Naive thymus-derived CD8-positive, alpha-beta T cell (primary cell): ENCODE data around the gene PPARG. TPM values are rescaled to one million over a fixed set of nuclear protein-coding genes. Genes with fewer than 3 reads are reported as not detected.
A peak's percentile ranks its signal among the peaks of the same experiment; 100 is the strongest.
"Not testable (repeated sequence)": the region's sequence is repeated elsewhere in the genome, so short reads cannot be mapped to it uniquely, and the experiment has no call there.

Experiments
- ATAC-seq, 2 donors: fragments of 150-1000 bp; cut with Tn5 transposase in 1 of 2; sonication (Bioruptor Pico), chemical (Tn5 transposase) in 1 of 2; 1 replicate in 1 of 2; 2 replicates in 1 of 2; pipeline ENCODE4 v1.10.0; 2021; ENCODE audit warnings: mild to moderate bottlenecking in 2 of 2, moderate library complexity in 2 of 2
- POLR2A ChIA-PET: fragments of 350-600 bp; sonication (Branson Sonifier 250); formaldehyde crosslinking; loops from one replicate; lab custom pipeline; 2021; ENCODE audit warnings: antibody characterized with exemption; lab: Charles Lee
- DNase-seq, 10 donors: peaks; one replicate each; pipeline versions ENCODE4 v3.0.0 to v3.0.0-alpha.2; 2020 to 2022
- H3K27ac Mint-ChIP-seq, 10 donors: one replicate each; pipeline ENCODE4 v1.8.0; 2020 to 2022; ENCODE audit warnings: mild to moderate bottlenecking in 10 of 10, mixed read lengths in 10 of 10, moderate library complexity in 4 of 10, inconsistent platforms in 1 of 10
- H3K27me3 Mint-ChIP-seq, 5 donors: one replicate each; pipeline ENCODE4 v1.8.0; 2021 to 2022; ENCODE audit warnings: mixed read lengths in 5 of 5
- H3K36me3 Mint-ChIP-seq, 3 donors: one replicate each; pipeline ENCODE4 v1.8.0; 2020 to 2022; ENCODE audit warnings: mixed read lengths in 3 of 3, mild to moderate bottlenecking in 2 of 3, inconsistent platforms in 1 of 3
- H3K4me1 Mint-ChIP-seq, 4 donors: one replicate each; pipeline ENCODE4 v1.8.0; 2021 to 2022; ENCODE audit warnings: mixed read lengths in 4 of 4
- H3K4me3 Mint-ChIP-seq, 10 donors: one replicate each; pipeline ENCODE4 v1.8.0; 2020 to 2022; ENCODE audit warnings: mild to moderate bottlenecking in 10 of 10, mixed read lengths in 10 of 10, moderate library complexity in 6 of 10, inconsistent platforms in 1 of 10
- H3K9me3 Mint-ChIP-seq, 9 donors: one replicate each; pipeline ENCODE4 v1.8.0; 2020 to 2022; ENCODE audit warnings: mixed read lengths in 9 of 9, mild to moderate bottlenecking in 3 of 9, inconsistent platforms in 1 of 9, moderate library complexity in 1 of 9
- polyA plus RNA-seq, 3 donors: library from polyadenylated mRNA; unstranded; fragments of 300-500 nt; fragmentation: Illumina TruSeq; gene quantifications; one replicate each; pipeline ENCODE4 v1.2.3, GENCODE V29; 2021
- total RNA-seq, 8 experiments: library from RNA in 2 of 8; stranded (reverse) in 2 of 8; gene quantifications; one replicate each; pipeline ENCODE4 v1.2.3 and lab custom pipeline; 2021 to 2026

The PPARG gene
- total and polyA plus RNA-seq, 5 experiments from 2014 or later = not detected

- POLR2A ChIA-PET = no interaction called here
- Mint-ChIP-seq H3K27ac (no peak overlapping the region), H3K36me3 (peaks cover 0 to 9% (median 6%) of the 10 kb centered on the region in 3 donors), H3K9me3 (peaks cover 0 to 13% (median 6%) of the 10 kb centered on the region in 9 donors), H3K4me3 (no peak overlapping the region), H3K27me3 (peaks cover 30 to 53% (median 39%) of the 10 kb centered on the region in 5 donors), H3K4me1 (peaks cover 0 to 15% (median 6%) of the 10 kb centered on the region in 4 donors)
- ATAC-seq (no peak), DNase-seq (no peak)
These were observed 3.8 kb upstream of the PPARG start for GRCh38 chr3:12285003-12285555.

GRCh38 chr3:12285779-12286178 lies 3.1 kb upstream of the PPARG start:
- H3K36me3 Mint-ChIP-seq, POLR2A ChIA-PET, DNase-seq, H3K27ac Mint-ChIP-seq, ATAC-seq: not testable (repeated sequence)
- Mint-ChIP-seq H3K4me1 (peaks cover 0 to 15% (median 6%) of the 10 kb centered on the region in 4 donors), H3K27me3 (peaks cover 25 to 49% (median 34%) of the 10 kb centered on the region in 5 donors), H3K4me3 (peak overlapping the region in 2 of 10 donors; percentile 5 to 30), H3K9me3 (peaks cover 0 to 13% (median 6%) of the 10 kb centered on the region in 9 donors)

GRCh38 chr3:12286504-12286903 lies 2.4 kb upstream of the PPARG start:
- Mint-ChIP-seq H3K27me3 (peaks cover 29 to 49% (median 34%) of the 10 kb centered on the region in 5 donors), H3K27ac (no peak overlapping the region), H3K4me1 (peaks cover 0 to 15% (median 6%) of the 10 kb centered on the region in 4 donors), H3K36me3 (peaks cover 0 to 9% (median 6%) of the 10 kb centered on the region in 3 donors), H3K4me3 (peak overlapping the region in 7 of 10 donors; percentile 28 to 69 (median 49)), H3K9me3 (peaks cover 0 to 13% (median 6%) of the 10 kb centered on the region in 9 donors)
- DNase-seq (no peak), ATAC-seq (no peak)
- POLR2A ChIA-PET = no interaction called here

GRCh38 chr3:12286927-12287726 lies 1.7 kb upstream of the PPARG start:
- Mint-ChIP-seq H3K27ac (no peak overlapping the region), H3K4me3 (peak overlapping the region in 9 of 10 donors; percentile 40 to 69 (median 60)), H3K4me1 (peaks cover 0 to 15% (median 6%) of the 10 kb centered on the region in 4 donors), H3K27me3 (peaks cover 29 to 49% (median 38%) of the 10 kb centered on the region in 5 donors), H3K36me3 (peaks cover 0 to 9% (median 6%) of the 10 kb centered on the region in 3 donors), H3K9me3 (peaks cover 0 to 13% (median 6%) of the 10 kb centered on the region in 9 donors)
- no peak for ATAC-seq
- DNase-seq = no peak
- POLR2A ChIA-PET = no interaction called here

- Mint-ChIP-seq H3K9me3 (peaks cover 0 to 13% (median 6%) of the 10 kb centered on the region in 9 donors), H3K36me3 (peaks cover 0 to 9% (median 6%) of the 10 kb centered on the region in 3 donors), H3K4me1 (peaks cover 0 to 15% (median 6%) of the 10 kb centered on the region in 4 donors), H3K27me3 (peaks cover 26 to 51% (median 45%) of the 10 kb centered on the region in 5 donors), H3K27ac (no peak overlapping the region), H3K4me3 (peak overlapping the region in 5 of 10 donors; percentile 22 to 59 (median 42))
- POLR2A ChIA-PET = no interaction called here
- DNase-seq (no peak), ATAC-seq (no peak)
These were observed 1.1 kb upstream of the PPARG start for GRCh38 chr3:12287727-12288181.

- DNase-seq (no peak), ATAC-seq (no peak)
- H3K9me3 Mint-ChIP-seq = peaks cover 0 to 10% (median 5%) of the 10 kb centered on the region in 9 donors
- POLR2A ChIA-PET = no interaction called here
- H3K36me3 Mint-ChIP-seq = peaks cover 0 to 9% (median 6%) of the 10 kb centered on the region in 3 donors
- H3K4me1 Mint-ChIP-seq = peaks cover 0 to 15% (median 6%) of the 10 kb centered on the region in 4 donors
- peaks cover 19 to 51% (median 40%) of the 10 kb centered on the region in 5 donors for H3K27me3 Mint-ChIP-seq
- no peak overlapping the region for H3K27ac Mint-ChIP-seq
- H3K4me3 Mint-ChIP-seq = peak overlapping the region in 3 of 10 donors; percentile 12 to 56 (median 32)
These were observed 654 bp downstream of the PPARG start for GRCh38 chr3:12289524-12289923.

- H3K36me3 Mint-ChIP-seq = no peaks in the 10 kb centered on the region
- ATAC-seq (no peak), DNase-seq (no peak)
- POLR2A ChIA-PET = no interaction called here
- H3K27me3 Mint-ChIP-seq = peaks cover 4 to 34% (median 18%) of the 10 kb centered on the region in 5 donors
- H3K27ac Mint-ChIP-seq = no peak overlapping the region
- no peaks in the 10 kb centered on the region for H3K9me3 Mint-ChIP-seq
- no peak overlapping the region for H3K4me3 Mint-ChIP-seq
- H3K4me1 Mint-ChIP-seq = peaks cover 0 to 6% (median 1%) of the 10 kb centered on the region in 4 donors
These were observed 3.9 kb downstream of the PPARG start for GRCh38 chr3:12292770-12293169.

- no peak for ATAC-seq
- Mint-ChIP-seq H3K9me3 (no peaks in the 10 kb centered on the region), H3K4me3 (no peak overlapping the region), H3K4me1 (no peaks in the 10 kb centered on the region), H3K27me3 (peaks cover 4 to 26% (median 7%) of the 10 kb centered on the region in 5 donors), H3K36me3 (no peaks in the 10 kb centered on the region), H3K27ac (no peak overlapping the region)
- POLR2A ChIA-PET = no interaction called here
- no peak for DNase-seq
These were observed 6.2 kb downstream of the PPARG start for GRCh38 chr3:12294885-12295580.

GRCh38 chr3:12296511-12296910 lies 7.6 kb downstream of the PPARG start:
- Mint-ChIP-seq H3K27me3 (peaks cover 0 to 23% (median 7%) of the 10 kb centered on the region in 5 donors), H3K27ac (no peak overlapping the region), H3K4me3 (no peak overlapping the region), H3K9me3 (no peaks in the 10 kb centered on the region), H3K4me1 (no peaks in the 10 kb centered on the region), H3K36me3 (no peaks in the 10 kb centered on the region)
- DNase-seq (no peak), ATAC-seq (no peak)
- POLR2A ChIA-PET = no interaction called here

- Mint-ChIP-seq H3K36me3 (no peaks in the 10 kb centered on the region), H3K27ac (no peak overlapping the region), H3K9me3 (no peaks in the 10 kb centered on the region), H3K4me1 (no peaks in the 10 kb centered on the region), H3K27me3 (peaks cover 0 to 9% (median 8%) of the 10 kb centered on the region in 5 donors), H3K4me3 (no peak overlapping the region)
- POLR2A ChIA-PET = no interaction called here
- ATAC-seq (no peak), DNase-seq (no peak)
These were observed 10.2 kb downstream of the PPARG start for GRCh38 chr3:12299026-12299425.

GRCh38 chr3:12300137-12300536 lies 11.3 kb downstream of the PPARG start:
- no peaks in the 10 kb centered on the region for H3K4me1 Mint-ChIP-seq
- peaks cover 5 to 13% (median 10%) of the 10 kb centered on the region in 5 donors for H3K27me3 Mint-ChIP-seq
- no peak for DNase-seq
- H3K27ac Mint-ChIP-seq = no peak overlapping the region
- POLR2A ChIA-PET = no interaction called here
- H3K4me3 Mint-ChIP-seq = no peak overlapping the region
- no peaks in the 10 kb centered on the region for H3K36me3 Mint-ChIP-seq
- no peaks in the 10 kb centered on the region for H3K9me3 Mint-ChIP-seq
- ATAC-seq = no peak

- no peak for DNase-seq
- H3K36me3 Mint-ChIP-seq = no peaks in the 10 kb centered on the region
- POLR2A ChIA-PET = no interaction called here
These were observed 12.2 kb downstream of the PPARG start for GRCh38 chr3:12301031-12301430.

More at GRCh38 chr3:12301031-12301430, 12.2 kb downstream of the PPARG start:
- H3K27ac Mint-ChIP-seq = no peak overlapping the region
- no peak for ATAC-seq
- H3K27me3 Mint-ChIP-seq = peaks cover 5 to 15% (median 10%) of the 10 kb centered on the region in 5 donors
- no peak overlapping the region for H3K4me3 Mint-ChIP-seq
- H3K4me1 Mint-ChIP-seq = no peaks in the 10 kb centered on the region
- no peaks in the 10 kb centered on the region for H3K9me3 Mint-ChIP-seq
